SJCRH30 (cell line): Measurements from ENCODE around the gene ST14. TPM values are rescaled to one million over a fixed set of nuclear protein-coding genes. Genes with fewer than 3 reads are reported as not detected.
"Not testable (repeated sequence)": the region's sequence is repeated elsewhere in the genome, so short reads cannot be mapped to it uniquely, and the experiment has no call there.

Source experiments
- DNase-seq, 2 experiments: peaks; one replicate each; pipeline ENCODE4 v3.0.0-alpha.2; 2015 to 2020
- H3K27ac ChIP-seq: fragments of 250-450 bp; sonication (Bioruptor Pico); 2 replicates; pipeline ENCODE4 v1.5.1; 2020; ENCODE audit warnings: mild to moderate bottlenecking, moderate library complexity
- H3K27me3 ChIP-seq: fragments of 250-450 bp; sonication (Bioruptor Pico); 2 replicates; pipeline ENCODE4 v1.5.1; 2020; ENCODE audit warnings: mild to moderate bottlenecking, moderate library complexity
- H3K36me3 ChIP-seq: fragments of 250-450 bp; sonication (Bioruptor Pico); 2 replicates; pipeline ENCODE4 v1.5.1; 2020; ENCODE audit warnings: mild to moderate bottlenecking, moderate library complexity
- H3K4me1 ChIP-seq: fragments of 250-450 bp; sonication (Bioruptor Pico); 2 replicates; pipeline ENCODE4 v1.5.1; 2020; ENCODE audit warnings: mild to moderate bottlenecking, moderate library complexity
- H3K4me3 ChIP-seq: fragments of 250-450 bp; sonication (Bioruptor Pico); 2 replicates; pipeline ENCODE4 v1.5.1; 2020; ENCODE audit warnings: mild to moderate bottlenecking, moderate library complexity
- H3K9me3 ChIP-seq: fragments of 250-450 bp; sonication (Bioruptor Pico); replicated peaks from 2 replicates; pipeline ENCODE4 v1.5.1; 2020; ENCODE audit warnings: mild to moderate bottlenecking, moderate library complexity
- total RNA-seq: library from RNA; depleted of rRNA; stranded (reverse); fragments of >200 nt; shearing (Covaris generic); gene quantifications from 2 replicates; pipeline ENCODE4 v1.2.3, GENCODE V29; 2014

The ST14 gene
- total RNA-seq, 1 experiment from 2014 or later: 0.10 TPM

- H3K36me3 ChIP-seq: no peaks in the 10 kb centered on the region
- no peak overlapping the region for H3K4me3 ChIP-seq
- no peak overlapping the region for H3K27ac ChIP-seq
- no peak for DNase-seq
- no peaks in the 10 kb centered on the region for H3K9me3 ChIP-seq
- no peaks in the 10 kb centered on the region for H3K27me3 ChIP-seq
- peaks cover 18% of the 10 kb centered on the region for H3K4me1 ChIP-seq
These were observed 22.0 kb downstream of the ST14 start for GRCh38 chr11:130181295-130182272.

- no peaks in the 10 kb centered on the region for H3K27me3 ChIP-seq
- H3K36me3 ChIP-seq: no peaks in the 10 kb centered on the region
- H3K4me3 ChIP-seq: no peak overlapping the region
- H3K27ac ChIP-seq: no peak overlapping the region
- H3K4me1 ChIP-seq: peaks cover 8% of the 10 kb centered on the region; the same call in 1 of the 2 replicates
- H3K9me3 ChIP-seq: no peaks in the 10 kb centered on the region
- no peak for DNase-seq
These were observed 24.5 kb downstream of the ST14 start for GRCh38 chr11:130183878-130184610.

- H3K4me1 ChIP-seq: no peaks in the 10 kb centered on the region
- H3K36me3 ChIP-seq: no peaks in the 10 kb centered on the region
- no peak overlapping the region for H3K4me3 ChIP-seq
- H3K27ac ChIP-seq: no peak overlapping the region
- no peaks in the 10 kb centered on the region for H3K9me3 ChIP-seq
- DNase-seq: no peak
- no peaks in the 10 kb centered on the region for H3K27me3 ChIP-seq
These were observed 27.5 kb downstream of the ST14 start for GRCh38 chr11:130187096-130187495.

GRCh38 chr11:130188047-130188446 lies 28.5 kb downstream of the ST14 start:
- Histone ChIP-seq H3K4me3 (no peak overlapping the region), H3K36me3 (no peaks in the 10 kb centered on the region), H3K4me1 (no peaks in the 10 kb centered on the region), H3K27me3 (no peaks in the 10 kb centered on the region), H3K9me3 (no peaks in the 10 kb centered on the region), H3K27ac (no peak overlapping the region)
- no peak for DNase-seq

GRCh38 chr11:130188585-130189347 lies 29.2 kb downstream of the ST14 start:
- no peaks in the 10 kb centered on the region for H3K4me1 ChIP-seq
- no peaks in the 10 kb centered on the region for H3K27me3 ChIP-seq
- no peaks in the 10 kb centered on the region for H3K36me3 ChIP-seq
- H3K4me3 ChIP-seq: no peak overlapping the region
- no peak for DNase-seq
- no peaks in the 10 kb centered on the region for H3K9me3 ChIP-seq
- H3K27ac ChIP-seq: no peak overlapping the region

GRCh38 chr11:130189492-130190210 lies 30.1 kb downstream of the ST14 start:
- H3K27ac ChIP-seq: no peak overlapping the region
- H3K27me3 ChIP-seq: no peaks in the 10 kb centered on the region
- no peaks in the 10 kb centered on the region for H3K36me3 ChIP-seq
- no peaks in the 10 kb centered on the region for H3K4me1 ChIP-seq
- no peak overlapping the region for H3K4me3 ChIP-seq
- no peak for DNase-seq
- H3K9me3 ChIP-seq: no peaks in the 10 kb centered on the region

- H3K4me1 ChIP-seq: no peaks in the 10 kb centered on the region
- peak in 1 of 2 experiments; percentile 22 for DNase-seq
These were observed 30.8 kb downstream of the ST14 start for GRCh38 chr11:130190371-130190881.

GRCh38 chr11:130191896-130192295 lies 32.3 kb downstream of the ST14 start:
- Histone ChIP-seq H3K27ac (no peak overlapping the region), H3K4me1 (no peaks in the 10 kb centered on the region), H3K9me3 (no peaks in the 10 kb centered on the region), H3K4me3 (no peak overlapping the region), H3K27me3 (no peaks in the 10 kb centered on the region), H3K36me3 (no peaks in the 10 kb centered on the region)
- DNase-seq: no peak

More at GRCh38 chr11:130190371-130190881, 30.8 kb downstream of the ST14 start:
- H3K36me3 ChIP-seq: no peaks in the 10 kb centered on the region
- H3K9me3 ChIP-seq: no peaks in the 10 kb centered on the region
- H3K27me3 ChIP-seq: no peaks in the 10 kb centered on the region
- H3K27ac ChIP-seq: no peak overlapping the region
- no peak overlapping the region for H3K4me3 ChIP-seq

GRCh38 chr11:130192845-130193267 lies 33.3 kb downstream of the ST14 start:
- no peaks in the 10 kb centered on the region for H3K4me1 ChIP-seq
- no peak for DNase-seq
- H3K36me3 ChIP-seq: no peaks in the 10 kb centered on the region
- no peaks in the 10 kb centered on the region for H3K27me3 ChIP-seq
- no peak overlapping the region for H3K27ac ChIP-seq
- no peak overlapping the region for H3K4me3 ChIP-seq
- no peaks in the 10 kb centered on the region for H3K9me3 ChIP-seq

GRCh38 chr11:130193551-130193950 lies 34.0 kb downstream of the ST14 start:
- not testable (repeated sequence) for H3K36me3 ChIP-seq, H3K9me3 ChIP-seq, H3K27me3 ChIP-seq, H3K4me3 ChIP-seq, H3K4me1 ChIP-seq, H3K27ac ChIP-seq, DNase-seq

GRCh38 chr11:130194241-130195023 lies 34.9 kb downstream of the ST14 start:
- DNase-seq: no peak
- Histone ChIP-seq H3K4me1 (no peaks in the 10 kb centered on the region), H3K27ac (no peak overlapping the region), H3K27me3 (no peaks in the 10 kb centered on the region), H3K4me3 (no peak overlapping the region), H3K9me3 (no peaks in the 10 kb centered on the region), H3K36me3 (no peaks in the 10 kb centered on the region)

- H3K9me3 ChIP-seq: no peaks in the 10 kb centered on the region
- no peak overlapping the region for H3K4me3 ChIP-seq
- no peaks in the 10 kb centered on the region for H3K36me3 ChIP-seq
- H3K4me1 ChIP-seq: no peaks in the 10 kb centered on the region
- no peak for DNase-seq
- H3K27ac ChIP-seq: no peak overlapping the region
- no peaks in the 10 kb centered on the region for H3K27me3 ChIP-seq
These were observed 37.9 kb downstream of the ST14 start for GRCh38 chr11:130197386-130198035.

GRCh38 chr11:130198292-130198691 lies 38.7 kb downstream of the ST14 start:
- Histone ChIP-seq H3K36me3 (no peaks in the 10 kb centered on the region), H3K27me3 (no peaks in the 10 kb centered on the region), H3K9me3 (no peaks in the 10 kb centered on the region), H3K4me1 (no peaks in the 10 kb centered on the region), H3K4me3 (no peak overlapping the region), H3K27ac (no peak overlapping the region)
- DNase-seq: no peak
